ENCODE results near the gene COX8A.

COX8A gene

DNA sequence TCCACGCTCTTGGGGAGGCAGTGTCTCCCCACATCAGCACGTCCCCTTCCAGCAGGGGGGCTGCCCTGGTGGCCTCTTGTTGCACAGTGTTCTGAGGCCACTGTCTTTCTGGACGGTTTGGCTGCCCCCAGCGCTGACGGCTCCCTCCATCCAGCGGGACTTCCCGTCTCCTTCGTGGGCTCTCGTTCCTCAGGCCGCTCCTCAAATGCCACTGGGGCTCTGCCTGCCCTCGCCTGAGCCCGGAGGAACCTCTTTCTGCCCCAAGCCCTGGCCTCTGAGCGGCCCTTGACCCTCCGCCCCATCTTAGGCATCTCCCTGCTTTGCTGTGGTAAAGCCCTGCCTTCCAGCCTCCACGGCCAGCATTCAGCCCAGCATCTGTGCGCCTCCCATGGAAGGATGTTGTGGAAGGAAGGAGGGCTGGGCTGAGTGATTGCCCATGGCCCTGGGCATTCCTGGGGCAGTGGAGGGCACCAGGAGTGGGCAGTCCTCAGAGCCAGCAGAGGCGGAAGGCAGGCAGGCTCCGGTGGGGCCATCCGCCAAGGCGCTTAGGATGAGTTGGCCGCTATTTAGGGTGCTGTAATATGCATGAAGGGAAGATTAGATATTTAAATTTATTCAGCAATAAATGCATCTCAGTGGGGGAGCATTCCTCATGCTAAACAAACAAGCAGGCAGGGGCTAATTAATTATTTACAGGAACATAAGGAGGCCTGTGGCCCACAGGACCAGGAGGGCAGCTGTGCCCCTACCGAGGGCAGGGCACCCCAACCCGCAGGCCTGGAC, 29.6 kb downstream of the COX8A start:
- DNase-seq, result no peak

DNA sequence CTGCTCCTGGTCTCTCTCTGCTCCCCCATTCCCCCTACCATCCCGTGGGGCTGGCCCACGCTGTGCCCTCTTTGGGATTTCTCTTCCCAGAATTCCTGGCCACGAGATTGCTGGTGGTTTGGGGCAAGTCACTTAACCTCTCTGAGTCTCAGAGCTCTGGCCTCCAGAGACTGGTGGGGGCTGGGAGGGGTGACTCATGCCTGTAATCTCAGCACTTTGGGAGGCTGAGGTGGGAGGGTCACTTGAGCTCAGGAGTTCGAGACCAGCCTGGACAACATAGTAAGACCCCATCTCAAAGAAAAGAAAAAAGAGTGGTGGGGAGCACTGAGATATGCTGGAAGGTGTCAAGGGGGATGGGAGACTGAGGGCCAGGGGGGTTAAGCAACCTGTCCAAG, 30.2 kb downstream of the COX8A start:
- DNase-seq, result no peak

DNA sequence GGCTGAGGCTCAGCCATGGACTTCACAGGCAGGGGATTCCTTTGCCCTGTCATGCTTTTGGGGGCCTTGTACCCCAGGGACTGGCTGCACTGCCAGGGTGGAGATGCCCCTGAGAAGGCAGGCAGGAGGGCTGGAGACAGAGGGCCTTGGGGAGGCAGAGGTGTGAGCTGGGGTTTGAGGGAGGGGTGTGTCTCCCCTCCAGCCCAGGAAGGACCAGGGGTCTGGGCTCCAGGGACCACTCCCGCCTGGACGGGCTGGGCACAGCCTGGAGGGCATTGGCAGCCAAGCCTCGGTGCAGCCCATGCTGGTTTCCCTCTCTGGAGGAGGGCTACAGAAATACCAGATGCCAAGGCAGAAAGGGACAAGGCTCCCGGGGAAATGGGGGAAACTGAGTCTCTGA, 31.3 kb downstream of the COX8A start:
- DNase-seq, result no peak

DNA sequence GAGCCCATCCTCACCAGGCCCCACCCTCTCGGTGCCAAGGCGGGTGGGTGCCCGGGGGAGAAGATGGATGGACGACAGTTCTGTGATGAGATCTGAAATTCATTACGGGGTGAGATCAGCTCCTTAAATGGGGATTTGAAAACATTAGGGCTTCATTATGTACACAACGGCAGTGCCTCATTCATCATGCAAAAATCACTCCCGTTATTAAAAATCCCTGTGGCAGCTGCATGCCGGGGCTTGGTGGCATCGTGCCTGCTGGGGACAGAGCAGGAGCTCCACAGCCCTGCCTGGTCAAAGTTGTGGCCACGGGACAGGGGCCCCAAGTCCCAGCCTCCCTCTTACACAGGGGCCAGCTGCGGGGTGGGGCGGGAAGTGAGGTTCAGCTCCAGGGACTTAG, 32.0 kb downstream of the COX8A start:
- DNase-seq, result no peak

DNA sequence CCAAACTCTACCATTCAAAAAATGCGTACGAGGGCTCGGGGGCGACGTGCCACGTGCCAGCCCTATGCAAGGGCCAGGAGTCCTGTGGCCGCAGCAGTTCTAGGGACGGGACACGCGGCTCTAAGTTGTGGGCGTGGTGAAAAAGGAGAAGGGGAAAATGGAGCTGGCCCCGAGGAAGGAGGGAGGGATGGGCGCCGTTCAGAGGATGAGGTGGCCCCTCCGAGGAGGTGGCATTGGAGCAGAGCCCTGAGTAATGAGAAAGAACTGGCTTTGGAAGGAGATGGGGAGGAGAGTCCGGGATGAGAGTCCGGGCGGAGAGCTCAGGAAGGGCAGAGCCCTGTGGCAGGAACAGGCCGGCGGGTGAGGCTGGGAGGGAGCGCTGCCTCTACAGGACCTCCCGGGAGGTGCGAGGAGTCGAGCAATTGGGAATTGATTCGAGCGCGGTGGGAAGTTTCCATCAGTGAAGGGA, 32.8 kb downstream of the COX8A start:
- DNase-seq, result peak; percentile 37

DNA sequence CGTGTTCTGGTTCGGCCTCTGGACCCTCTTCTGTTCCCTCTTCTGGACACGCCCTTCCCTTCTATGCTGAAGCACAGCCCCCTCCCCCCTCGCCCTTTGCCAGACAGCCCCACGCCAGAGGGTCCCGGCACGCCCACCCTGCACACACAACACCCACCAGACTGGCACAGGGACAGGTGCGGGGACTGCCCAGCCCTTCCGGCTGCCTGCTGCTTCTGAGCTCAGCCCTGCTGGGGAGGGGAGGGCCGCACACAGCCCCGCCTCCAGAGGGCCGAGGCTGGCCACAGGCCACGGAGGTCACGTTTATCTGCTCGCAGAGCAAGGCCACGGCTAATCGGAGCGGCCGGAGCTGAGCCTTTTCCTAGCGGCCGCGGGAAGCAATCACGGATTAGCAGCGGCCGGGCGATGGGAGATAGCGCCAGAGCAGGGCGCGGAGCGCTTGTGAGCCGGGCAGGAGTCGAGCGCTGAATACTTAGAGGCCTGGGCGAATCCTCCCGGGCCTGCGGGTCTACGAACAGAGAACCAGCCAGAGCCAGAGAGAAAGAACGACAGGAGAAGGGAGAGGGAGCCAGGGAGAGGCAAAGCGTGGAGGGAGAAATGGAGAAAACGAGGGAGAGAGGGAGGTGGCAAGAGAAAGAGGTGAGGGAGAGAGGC, 33.3 kb downstream of the COX8A start:
- DNase-seq, result peak; percentile 33

DNA sequence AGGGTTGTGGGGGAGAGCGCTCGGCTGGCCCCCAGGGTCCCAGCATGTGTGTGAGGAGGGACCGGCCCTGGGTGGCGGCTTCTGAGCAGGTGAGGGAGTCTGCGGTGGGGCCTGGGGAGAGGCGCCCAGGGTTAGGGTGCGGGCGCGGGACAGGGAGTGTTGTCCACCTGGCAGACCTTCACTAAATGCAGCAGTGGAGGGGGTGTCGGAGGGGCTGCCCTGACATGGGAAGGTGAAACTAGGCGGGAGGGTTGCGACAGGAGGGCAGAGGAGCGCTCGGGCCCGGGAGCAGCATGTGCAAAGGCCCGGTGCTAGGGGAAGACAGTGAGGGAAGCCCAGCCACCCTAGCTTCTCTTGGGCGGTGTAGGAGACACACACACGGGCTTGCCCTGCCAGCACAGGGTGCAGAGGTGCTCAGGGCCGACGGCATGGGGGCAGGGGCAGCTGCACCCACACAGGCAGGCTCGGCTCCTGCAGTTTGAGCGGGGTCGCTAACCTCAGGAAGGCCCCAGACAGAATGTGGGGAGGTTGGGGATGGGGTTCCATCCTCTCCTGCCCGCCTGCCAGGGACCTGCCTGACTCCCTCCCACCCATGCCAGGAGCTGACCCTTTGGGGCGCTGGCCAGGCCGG, 34.0 kb downstream of the COX8A start:
- DNase-seq, result no peak

DNA sequence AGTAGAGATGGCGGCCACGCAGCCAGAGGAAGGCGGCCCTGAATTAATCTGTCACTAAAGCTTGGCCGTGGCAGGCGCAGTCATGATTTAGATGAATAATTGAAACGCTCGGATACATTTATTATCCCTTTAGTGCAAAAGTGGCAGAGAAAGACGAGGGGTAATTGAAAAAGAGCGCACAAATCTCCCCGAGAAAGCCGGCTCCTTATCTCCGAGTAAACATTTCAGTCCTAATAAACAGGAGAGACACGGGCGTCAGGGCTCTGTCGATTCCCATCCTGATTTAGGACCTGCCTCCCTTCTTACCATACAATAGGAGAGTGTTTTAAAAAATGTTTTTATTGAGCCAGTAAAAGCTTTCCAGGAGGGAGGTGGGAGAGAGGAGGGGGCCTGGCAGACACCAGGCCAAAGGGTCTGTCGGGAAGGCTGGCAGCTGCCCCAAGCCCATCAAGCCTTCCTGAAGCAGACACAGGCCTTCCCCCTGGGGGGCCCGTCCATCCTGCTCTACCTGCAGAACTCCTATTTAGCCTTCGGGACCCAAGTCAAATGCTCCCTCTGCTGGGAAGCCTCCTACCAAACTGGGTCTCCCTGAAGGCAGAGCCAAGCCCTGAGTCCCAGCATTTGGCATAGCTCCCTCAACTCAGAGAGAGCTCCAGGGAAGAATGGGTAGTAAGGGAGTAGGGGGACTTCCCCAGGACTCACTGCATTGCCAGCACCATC, 34.7 kb downstream of the COX8A start:
- DNase-seq, result no peak

DNA sequence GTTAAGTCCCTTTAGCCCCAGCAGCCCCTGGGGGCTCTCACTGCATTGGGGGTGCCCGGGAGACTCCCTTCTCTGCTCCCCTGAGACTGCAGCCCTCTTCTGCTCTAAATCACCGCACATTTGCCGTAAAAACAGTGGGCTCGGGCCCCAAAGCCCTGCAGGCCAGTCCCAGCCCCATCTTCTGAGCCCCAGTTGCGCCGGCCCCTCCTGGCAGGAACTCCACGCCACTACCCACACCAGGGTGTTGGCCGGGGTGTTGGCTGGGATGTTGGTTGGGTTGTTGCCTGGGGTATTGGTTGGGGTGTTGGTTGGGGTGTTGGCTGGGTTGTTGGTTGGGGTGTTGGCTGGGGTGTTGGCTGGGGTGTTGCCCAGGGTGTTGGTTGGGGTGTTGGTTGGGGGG, 35.3 kb downstream of the COX8A start:
- no peak for DNase-seq

DNA sequence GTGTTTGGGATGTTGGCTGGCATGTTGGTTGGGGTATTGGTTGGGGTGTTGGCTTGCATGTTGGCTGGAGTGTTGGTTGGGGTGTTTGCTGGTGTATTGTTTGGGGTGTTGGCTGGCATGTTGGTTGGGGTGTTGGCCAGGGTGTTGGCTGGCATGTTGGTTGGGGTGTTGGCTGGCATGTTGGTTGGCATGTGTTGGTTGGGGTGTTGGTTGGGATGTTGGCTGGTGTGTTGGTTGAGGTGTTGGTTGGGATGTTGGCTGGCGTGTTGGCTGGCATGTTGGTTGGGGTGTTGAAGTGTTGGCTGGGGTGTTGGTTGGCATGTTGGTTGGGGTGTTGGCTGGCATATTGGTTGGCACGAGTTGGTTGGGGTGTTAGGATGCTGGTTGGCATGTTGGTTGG, 36.4 kb downstream of the COX8A start:
- DNase-seq, result no peak

DNA sequence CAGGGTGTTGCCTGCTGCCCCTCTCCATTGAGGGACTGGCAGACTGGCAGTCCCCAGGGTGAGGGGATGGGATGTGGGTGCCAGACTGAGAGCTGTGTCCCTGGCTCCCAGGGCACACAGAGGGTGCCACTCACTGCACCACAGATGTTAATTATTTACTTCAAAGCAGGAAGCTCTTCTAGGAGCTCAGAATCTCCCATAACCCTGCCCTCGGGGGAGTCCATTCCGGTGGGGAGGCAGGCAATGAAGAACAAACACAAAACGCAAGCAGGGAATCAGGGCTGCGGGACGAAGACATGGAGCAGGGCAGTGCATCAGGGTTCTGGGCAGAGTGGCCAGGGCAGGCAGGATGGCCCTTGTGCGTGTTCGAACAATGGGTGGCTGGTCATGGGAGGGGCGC, 37.0 kb downstream of the COX8A start:
- DNase-seq, result no peak

DNA sequence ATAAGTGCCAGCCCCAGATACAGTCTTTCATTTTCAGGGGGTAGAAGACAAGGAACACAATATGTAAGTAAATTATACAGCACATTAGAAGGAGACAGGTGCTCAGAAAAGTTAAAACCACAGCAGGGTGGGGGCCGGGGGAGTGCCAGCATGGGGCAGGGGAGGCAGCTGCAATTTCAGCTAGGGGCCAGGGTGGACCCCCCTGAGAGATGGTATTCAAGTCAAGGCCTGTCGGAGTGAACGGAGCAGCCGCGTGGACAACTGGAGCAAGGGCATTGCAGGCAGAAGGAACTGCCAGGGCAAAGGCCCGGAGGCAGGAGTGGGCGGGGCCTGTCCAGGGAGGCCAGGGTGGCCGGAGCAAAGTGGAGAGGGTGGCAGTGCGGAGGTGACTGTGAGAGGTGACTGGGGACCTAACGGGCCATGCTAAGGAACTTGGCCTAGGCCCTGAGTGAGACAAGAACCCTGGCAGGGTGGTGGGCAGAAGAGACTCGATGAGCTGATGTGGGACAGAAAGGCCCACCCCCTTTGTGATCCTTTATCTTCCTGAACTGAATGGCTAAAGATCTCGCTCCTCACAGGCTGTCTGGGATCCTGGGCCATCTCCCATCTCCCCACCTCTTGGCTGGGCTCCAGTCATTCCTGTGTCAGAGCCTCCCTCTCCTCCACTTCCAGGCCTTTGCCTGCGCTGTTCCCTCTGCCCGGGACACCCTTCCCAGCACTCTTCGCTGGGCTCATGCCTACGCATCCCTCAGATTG, 38.9 kb downstream of the COX8A start:
- DNase-seq, result no peak

DNA sequence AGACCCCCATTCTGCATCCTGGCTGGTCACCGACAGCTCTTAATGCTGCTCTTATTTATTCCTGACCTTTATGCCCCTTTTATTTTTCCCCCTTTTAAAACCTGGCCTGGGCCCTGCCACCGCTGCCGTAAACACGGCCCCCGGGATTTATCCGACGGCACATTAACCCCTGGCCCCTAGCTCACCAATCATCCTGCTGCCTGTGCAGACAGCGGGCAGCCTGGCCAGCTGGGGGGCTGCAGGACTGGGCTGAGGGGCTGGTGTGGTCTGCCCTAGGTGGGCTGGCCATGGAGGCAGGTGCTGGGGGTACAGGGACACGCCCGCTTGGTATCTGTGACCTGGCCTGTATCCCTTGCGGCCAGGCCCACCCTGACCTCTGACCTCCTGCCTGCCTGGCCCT, 39.9 kb downstream of the COX8A start:
- DNase-seq, result no peak

DNA sequence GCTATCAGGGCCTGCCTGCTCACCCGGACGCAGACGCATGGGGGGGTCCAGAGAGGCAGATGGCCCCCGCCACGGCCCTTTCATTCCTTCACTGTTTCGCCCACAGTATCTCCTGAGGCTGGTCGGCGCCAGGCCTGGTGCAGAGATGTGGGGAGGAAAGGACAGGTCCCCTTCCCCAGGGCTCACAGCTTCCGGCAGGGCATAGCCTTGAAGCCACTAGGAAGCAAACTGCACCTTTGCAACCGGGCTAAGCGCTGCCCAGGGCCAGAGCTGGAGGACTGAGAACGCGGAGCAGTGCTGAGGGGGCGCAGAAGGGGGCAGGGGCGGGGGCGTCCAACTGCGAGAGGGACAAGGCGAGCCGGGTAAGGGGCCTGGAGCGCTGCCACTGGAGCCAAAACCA, 41.1 kb downstream of the COX8A start:
- no peak for DNase-seq

DNA sequence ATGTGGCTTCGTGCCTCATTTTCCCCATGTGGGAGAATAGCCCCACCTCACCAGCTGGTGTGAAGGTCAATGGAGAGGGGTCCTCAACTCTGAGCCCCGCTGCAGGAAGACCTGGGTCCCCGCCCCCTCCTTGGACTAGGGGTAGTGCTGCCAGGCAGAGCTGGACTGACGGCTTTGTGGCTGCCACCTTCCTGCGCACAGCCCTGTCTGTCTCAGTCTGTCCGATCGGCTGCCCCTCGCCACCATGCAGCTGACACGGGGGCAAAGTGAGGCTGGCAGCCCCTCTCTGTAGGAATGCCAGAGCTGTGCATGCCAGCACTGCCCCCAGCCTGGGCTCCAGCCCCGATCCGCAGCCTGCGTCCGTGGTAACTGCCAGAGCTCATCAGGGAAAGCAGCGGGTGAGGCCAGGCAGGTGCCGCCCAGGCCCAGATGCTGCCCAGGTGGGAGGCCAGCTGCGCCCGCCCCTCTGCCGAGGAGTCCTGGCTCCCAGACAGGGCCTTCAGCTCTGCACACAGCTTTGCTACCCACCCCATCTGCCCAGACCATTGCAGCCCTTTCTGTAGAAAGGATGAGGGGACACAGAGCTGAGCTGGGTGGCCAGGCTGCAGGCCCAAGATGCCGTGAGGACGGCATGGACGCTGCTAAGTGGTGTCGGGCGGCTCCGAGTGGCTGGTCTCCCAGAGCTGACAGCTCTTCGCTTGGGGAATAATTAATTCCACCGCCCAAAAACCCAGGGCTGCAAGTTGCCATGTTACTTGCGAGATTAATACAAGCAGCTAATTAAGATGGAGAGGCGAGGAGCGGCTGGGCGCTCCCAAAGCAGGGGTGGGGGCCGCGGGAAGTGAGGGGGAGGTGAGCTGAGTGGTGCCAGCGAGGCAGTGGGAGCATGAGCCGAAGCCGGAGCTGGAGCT, 41.8 kb downstream of the COX8A start:
- no peak for DNase-seq

DNA sequence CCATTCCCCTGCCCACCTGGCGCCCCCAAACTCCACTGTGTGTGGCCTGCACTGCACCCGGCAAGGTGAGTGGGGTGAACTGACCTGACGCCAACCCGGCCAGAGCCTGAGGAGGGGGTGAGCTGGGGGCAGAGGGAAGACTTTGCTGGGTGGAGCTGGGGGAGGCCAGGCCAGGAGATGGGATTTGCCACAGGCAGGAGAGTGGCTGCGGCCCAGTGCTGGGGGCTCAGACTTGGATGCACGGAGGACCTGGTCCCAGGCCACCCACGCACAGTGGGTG, 43.5 kb downstream of the COX8A start:
- DNase-seq, result no peak

DNA sequence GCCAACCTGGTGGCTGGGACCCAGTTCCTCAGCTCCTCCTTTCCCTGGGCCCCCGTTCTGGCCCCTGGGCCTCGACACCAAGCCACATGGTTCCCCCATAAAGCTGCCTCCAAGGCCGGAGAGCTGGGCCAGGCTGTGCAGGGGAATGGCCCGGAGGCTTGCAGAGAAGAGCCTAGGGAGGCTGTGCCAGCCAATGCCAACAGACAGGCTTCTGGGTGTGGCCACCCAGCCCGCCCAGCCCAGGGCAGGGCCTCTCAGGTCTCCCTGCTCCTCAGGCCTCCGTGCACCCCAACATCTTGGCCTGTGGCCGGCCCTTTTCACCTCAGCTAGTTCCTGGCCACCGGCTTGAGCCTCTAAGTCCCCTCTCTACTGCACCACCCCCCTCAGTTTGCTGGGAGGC, 43.9 kb downstream of the COX8A start:
- DNase-seq, result no peak

DNA sequence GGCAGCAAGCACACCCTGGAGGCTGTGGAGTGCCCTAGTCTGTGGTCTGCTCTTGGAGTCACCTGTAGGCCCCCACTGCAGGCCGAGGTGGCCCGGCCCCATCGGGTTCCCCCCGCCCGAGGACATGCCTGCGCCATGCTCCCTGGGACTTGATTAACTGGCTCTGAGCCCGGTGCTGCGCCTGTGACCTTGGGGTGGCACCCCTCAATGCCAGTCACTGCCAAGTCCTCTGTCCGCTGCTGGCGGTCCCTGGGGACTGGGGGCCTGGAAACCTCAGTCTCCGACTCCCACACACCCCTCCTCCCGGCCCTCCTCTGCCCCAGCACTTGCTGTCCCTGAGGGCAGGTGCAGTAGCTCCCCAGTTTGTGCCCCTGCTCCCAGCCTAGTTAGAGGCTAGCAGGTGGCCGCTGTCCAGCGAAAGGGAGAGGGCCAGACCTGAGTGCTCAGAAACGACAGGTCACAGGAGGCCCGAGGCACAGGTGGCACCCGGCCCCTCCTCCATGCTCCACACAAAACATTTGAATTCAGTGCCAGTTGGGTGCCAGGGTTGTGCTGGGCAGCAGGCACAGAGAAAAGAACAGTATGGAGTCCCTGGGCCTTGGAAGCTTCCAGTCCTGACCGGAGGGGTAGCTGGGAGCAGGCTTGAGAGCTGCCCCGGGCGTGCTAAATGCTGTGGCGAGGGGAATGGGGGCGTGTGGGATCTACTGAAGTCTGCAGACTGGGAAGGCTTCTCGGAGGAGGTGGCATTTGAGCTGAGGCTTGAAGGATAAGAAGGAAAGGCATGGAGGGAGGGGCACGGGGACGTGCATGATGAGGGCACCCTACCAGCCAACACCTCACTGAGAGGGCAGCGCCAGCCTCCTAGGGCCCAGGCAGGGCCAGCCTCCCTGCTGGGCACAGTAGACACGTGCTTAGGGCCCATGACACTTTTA, 45.0 kb downstream of the COX8A start:
- DNase-seq, result no peak

DNA sequence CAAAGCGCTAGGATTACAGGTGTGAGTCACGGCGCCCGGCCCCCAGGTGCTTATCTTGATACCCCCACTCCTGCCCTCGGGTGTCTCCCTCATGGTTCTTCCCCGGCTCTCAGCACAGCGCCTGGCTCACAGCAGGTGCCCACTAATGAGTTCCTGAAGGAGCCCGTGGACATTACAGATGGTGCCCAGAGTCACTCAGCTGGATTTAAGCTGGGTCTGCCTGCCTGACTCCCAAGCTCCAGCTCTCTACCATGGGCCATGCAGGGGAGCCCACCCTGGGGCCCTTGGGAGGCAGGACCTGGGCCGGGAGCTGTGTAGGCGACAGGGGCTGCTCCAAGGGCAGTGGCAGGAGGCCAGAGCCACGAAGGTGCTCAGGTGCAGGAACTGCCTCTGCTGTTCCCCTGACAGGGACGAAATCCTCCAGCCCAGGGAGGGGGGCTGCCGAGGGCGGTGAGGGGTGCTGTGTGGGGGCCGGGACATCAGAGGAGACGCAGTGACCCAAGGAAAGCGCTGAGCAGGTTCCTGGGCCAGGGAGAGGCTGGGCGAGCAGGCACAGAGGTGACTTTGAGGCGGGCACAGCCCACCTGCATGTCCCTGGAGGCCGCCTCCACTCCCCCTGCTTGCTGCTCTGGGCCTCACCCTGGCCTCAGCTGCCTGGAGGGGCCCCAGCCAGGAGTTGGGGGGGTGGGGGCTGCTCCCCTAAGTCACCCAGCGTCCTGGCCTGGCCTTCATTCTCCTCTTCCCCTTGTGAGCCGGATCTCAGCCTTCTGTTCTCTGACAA, 46.7 kb downstream of the COX8A start:
- DNase-seq, result no peak

DNA sequence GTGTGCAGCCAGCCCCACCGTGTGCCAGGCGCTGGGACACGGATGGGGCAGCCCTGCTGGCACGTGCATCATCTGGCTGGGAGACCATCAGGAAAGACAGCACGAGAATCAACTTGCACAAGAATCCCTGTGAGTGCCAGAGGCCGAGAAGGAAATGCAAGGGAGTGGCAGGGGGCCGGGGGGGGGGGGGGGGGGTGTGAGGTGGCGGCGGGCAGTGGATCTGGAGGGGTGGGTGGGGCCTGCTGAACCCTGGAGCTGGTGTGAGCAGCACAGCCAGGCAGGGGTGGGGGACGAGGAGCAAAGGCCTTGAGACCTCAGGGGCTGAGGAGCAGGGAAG, 47.3 kb downstream of the COX8A start:
- no peak for DNase-seq
